T-helper 1 cell treated with Interleukin-12 subunit alpha and Interleukin-12 subunit beta and Interleukin-4 antibody, amounts not matched to agents 30 μg/mL and 1 μg/mL, for 36 hours (primary cell): ENCODE measurements around the gene AASDH.

Experiments used
- H3K27ac Mint-ChIP-seq: one replicate; pipeline ENCODE4 v1.8.0; 2021; ENCODE audit warnings: mild to moderate bottlenecking, mixed read lengths
- H3K27me3 Mint-ChIP-seq: one replicate; pipeline ENCODE4 v1.8.0; 2021; ENCODE audit warnings: low read depth, mixed read lengths
- H3K36me3 Mint-ChIP-seq: one replicate; pipeline ENCODE4 v1.8.0; 2021; ENCODE audit warnings: low read depth, mixed read lengths
- H3K4me1 Mint-ChIP-seq: one replicate; pipeline ENCODE4 v1.8.0; 2021; ENCODE audit warnings: low read depth, mixed read lengths
- H3K4me3 Mint-ChIP-seq: one replicate; pipeline ENCODE4 v1.8.0; 2021; ENCODE audit warnings: mild to moderate bottlenecking, moderate library complexity, mixed read lengths
- H3K9me3 Mint-ChIP-seq: one replicate; pipeline ENCODE4 v1.8.0; 2021; ENCODE audit warnings: mixed read lengths

The AASDH gene

DNA sequence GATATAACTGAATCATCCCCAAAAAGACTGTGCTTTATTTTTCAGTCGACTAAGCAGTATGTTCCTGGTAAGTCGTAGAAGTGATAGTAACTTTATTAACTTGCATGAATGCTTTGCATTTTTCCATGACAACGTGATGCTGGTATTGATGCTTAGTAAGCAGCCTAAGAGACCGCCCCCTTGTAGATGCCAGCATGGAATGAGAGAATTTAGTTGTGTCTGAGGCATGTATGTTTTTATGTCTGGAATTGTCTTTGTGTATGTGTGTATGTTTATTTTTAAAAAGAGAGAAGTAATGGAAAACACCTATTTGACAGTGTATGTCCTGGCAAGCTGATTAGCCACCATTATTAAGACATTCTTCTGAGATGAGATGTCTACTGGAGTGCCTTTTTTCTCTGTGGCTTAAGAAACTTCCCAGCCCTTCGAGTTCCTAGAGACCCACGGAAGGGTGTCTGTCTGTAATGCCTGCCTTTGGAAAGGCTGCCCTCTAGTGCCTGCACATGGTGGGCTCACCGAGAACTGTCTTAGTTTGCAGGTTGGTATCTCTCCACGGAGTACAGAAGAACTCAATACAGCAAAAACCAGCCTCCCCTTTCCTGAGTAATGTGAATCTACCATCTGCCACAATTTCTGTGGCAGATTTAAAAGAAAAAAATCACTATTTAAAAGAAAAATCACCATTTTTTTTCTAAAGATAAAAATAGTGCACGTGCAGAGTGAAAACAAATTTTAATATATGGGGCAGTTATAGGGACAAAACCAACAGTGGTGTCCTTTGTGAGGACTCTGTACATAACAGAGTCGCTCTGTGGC is 85.9 kb downstream of the AASDH start:
- H3K27ac Mint-ChIP-seq = no peak overlapping the region
- no peaks in the 10 kb centered on the region for H3K36me3 Mint-ChIP-seq
- peak overlapping the region; percentile 48 for H3K4me3 Mint-ChIP-seq
- H3K4me1 Mint-ChIP-seq = peaks cover 9% of the 10 kb centered on the region
- peaks cover 10% of the 10 kb centered on the region for H3K27me3 Mint-ChIP-seq
- H3K9me3 Mint-ChIP-seq = no peaks in the 10 kb centered on the region

DNA sequence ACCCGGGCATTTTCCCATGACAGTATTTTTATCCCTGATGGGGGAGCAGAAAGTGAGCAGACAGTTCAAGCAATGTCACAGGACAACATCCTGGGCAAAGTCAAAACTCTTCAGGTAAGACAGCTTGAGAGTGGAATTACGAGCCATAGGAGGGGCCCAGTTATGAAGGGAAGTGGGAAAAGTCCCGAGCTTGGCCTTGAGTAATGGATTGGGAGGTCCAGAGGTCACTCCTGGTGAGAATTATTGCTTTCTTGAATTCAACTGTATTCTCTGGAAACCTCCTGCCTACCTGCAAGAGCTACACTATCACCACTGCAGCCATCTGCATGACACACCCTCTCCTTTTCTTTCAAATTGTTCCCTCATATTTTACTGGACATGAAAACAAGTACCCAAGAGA is 89.1 kb downstream of the AASDH start:
- H3K4me1 Mint-ChIP-seq = peaks cover 9% of the 10 kb centered on the region
- H3K4me3 Mint-ChIP-seq = no peak overlapping the region
- no peak overlapping the region for H3K27ac Mint-ChIP-seq
- H3K36me3 Mint-ChIP-seq = no peaks in the 10 kb centered on the region
- H3K9me3 Mint-ChIP-seq = no peaks in the 10 kb centered on the region
- H3K27me3 Mint-ChIP-seq = peaks cover 5% of the 10 kb centered on the region

DNA sequence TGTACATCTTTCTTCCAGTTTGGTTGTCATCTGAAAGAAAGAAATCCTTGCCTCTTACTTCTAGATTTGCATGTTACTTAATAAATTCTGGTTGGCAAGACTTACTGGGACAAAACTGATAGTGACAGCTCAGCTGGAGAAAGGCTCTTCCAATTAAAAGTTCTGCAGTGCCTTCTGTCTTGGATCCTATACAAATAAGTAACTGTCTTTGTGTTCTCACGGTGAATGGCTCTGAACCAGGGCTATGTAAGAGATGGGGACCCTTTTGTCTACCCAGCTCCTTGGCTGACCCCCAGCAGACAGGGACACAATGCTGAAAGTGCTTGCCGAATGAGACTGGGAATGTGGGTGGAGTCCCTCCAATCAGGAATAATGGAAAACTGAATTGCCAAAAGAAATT is 89.5 kb downstream of the AASDH start:
- no peaks in the 10 kb centered on the region for H3K36me3 Mint-ChIP-seq
- H3K4me1 Mint-ChIP-seq = peaks cover 9% of the 10 kb centered on the region
- H3K27ac Mint-ChIP-seq = no peak overlapping the region
- peaks cover 3% of the 10 kb centered on the region for H3K9me3 Mint-ChIP-seq
- peaks cover 5% of the 10 kb centered on the region for H3K27me3 Mint-ChIP-seq
- H3K4me3 Mint-ChIP-seq = no peak overlapping the region

DNA sequence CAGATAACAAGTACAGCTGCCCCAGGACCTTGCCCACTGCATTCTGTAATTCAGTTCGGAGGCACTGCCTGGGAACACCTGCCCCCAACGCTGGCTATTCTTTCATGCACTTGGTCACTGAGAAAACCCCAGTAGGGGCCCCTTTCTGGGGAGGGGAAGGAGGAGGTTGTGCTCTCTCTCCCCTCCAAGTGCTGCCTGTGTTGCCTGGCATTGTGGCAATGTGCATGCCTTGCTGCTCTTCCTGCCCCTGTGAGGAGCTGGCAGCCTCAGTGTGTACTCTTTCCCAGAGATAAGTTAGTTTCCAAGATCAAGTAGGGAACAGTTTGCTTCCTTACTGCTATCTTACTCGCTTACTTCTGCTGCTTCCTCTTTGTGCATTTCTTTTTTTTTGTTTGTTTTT is 90.8 kb downstream of the AASDH start:
- peaks cover 3% of the 10 kb centered on the region for H3K9me3 Mint-ChIP-seq
- H3K27ac Mint-ChIP-seq = no peak overlapping the region
- no peak overlapping the region for H3K4me3 Mint-ChIP-seq
- H3K27me3 Mint-ChIP-seq = peaks cover 5% of the 10 kb centered on the region
- peaks cover 9% of the 10 kb centered on the region for H3K4me1 Mint-ChIP-seq
- H3K36me3 Mint-ChIP-seq = no peaks in the 10 kb centered on the region

GRCh38 chr4:56293121-56293520 is 94.2 kb downstream of the AASDH start:
- Mint-ChIP-seq H3K4me3 (no peak overlapping the region), H3K9me3 (peaks cover 3% of the 10 kb centered on the region), H3K27ac (no peak overlapping the region), H3K36me3 (no peaks in the 10 kb centered on the region), H3K27me3 (peaks cover 19% of the 10 kb centered on the region), H3K4me1 (peaks cover 11% of the 10 kb centered on the region)

- no peak overlapping the region for H3K27ac Mint-ChIP-seq
- peaks cover 3% of the 10 kb centered on the region for H3K9me3 Mint-ChIP-seq
- peaks cover 19% of the 10 kb centered on the region for H3K27me3 Mint-ChIP-seq
- H3K36me3 Mint-ChIP-seq = no peaks in the 10 kb centered on the region
- H3K4me3 Mint-ChIP-seq = peak overlapping the region; percentile 18
- peaks cover 9% of the 10 kb centered on the region for H3K4me1 Mint-ChIP-seq
These were observed 97.4 kb downstream of the AASDH start for GRCh38 chr4:56289934-56290333.

DNA sequence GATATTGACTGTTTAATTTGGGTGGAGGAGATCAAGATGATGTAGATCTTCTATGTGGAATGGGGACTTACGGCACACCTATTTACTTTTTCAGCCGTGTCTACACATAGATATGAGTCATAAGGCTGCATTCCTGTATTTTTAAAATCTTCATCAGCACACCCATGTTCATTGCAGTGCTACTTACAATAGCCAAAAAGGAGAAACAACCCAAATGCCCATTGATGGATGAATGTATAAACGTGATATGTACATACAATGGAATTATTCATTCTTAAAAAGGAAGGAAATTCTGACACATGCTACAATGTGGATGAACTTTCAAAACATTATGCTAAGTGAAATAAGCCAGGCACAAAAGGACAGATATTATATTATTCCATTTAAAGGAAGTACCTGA is 98.6 kb downstream of the AASDH start:
- Mint-ChIP-seq H3K36me3 (no peaks in the 10 kb centered on the region), H3K27me3 (peaks cover 19% of the 10 kb centered on the region), H3K27ac (no peak overlapping the region), H3K4me3 (no peak overlapping the region), H3K4me1 (peaks cover 9% of the 10 kb centered on the region), H3K9me3 (peaks cover 3% of the 10 kb centered on the region)
